ENCODE data around the gene TOR3A. TPM values are rescaled to one million over a fixed set of nuclear protein-coding genes. Genes with fewer than 3 reads are reported as not detected.

Gene TOR3A
- total and polyA plus RNA-seq, 2 of the 13 experiments (the other 11 are each of a cell fraction or from before 2014, with no cell fraction given) = 14.7 to 28.4 TPM

DNA sequence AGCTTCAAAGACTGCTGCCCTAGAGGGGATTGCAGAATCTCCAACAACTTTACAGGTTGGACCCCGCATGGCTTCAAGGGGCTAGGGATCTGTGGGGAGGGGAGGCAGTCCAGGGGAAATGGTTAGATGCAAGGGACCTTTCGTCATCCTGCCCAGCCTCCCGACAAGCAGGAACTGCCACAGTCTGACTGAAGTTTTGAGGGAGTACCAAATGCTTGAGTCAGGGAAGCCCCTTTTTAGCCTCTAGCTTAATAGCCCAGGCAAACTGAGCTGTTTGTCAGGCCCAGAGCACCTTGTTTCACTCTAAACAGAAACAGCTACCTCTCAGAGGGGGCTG is 1.1 kb downstream of the TOR3A start (continued):
- TF ChIP-seq, protein P1, sequence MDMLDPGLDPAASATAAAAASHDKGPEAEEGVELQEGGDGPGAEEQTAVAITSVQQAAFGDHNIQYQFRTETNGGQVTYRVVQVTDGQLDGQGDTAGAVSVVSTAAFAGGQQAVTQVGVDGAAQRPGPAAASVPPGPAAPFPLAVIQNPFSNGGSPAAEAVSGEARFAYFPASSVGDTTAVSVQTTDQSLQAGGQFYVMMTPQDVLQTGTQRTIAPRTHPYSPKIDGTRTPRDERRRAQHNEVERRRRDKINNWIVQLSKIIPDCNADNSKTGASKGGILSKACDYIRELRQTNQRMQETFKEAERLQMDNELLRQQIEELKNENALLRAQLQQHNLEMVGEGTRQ (IDR thresholded peaks at IDR 0.05; ENCODE audit: low read depth, low read length) = no peak; the same call in 1 of the 2 replicates
- TF ChIP-seq, protein P1 (CRISPR knock-in tag; IDR thresholded peaks at IDR 0.05; ENCODE audit: borderline replicate concordance) = peak; percentile 70; the same call in 1 of the 2 replicates
- TF ChIP-seq ZNF546 (CRISPR knock-in tag; conservative IDR thresholded peaks at IDR 0.05) = 0 out of 2 replicates have a peak, but pooled peaks have one; percentile 34

DNA sequence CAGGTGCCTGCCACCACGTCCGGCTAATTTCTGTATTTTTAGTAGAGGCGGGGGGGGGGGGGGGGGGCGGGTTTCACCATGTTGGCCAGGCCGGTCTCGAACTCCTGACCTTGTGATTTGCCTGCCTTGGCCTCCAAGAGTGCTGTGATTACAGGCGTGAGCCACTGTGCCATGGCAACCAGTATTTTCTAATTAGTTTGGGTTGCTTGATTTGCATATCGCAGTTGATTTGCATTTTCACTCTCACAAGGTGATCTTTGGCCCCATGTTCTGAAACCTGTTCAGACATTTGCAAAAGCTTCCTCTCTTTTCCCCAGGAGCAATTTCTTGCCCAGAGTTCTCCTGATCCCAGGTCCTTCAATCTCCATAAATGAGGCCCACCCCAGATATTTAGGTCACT is 1.7 kb downstream of the TOR3A start:
- Histone ChIP-seq H4K20me1 (ENCODE audit: insufficient read depth, low read length) (no peaks in the 10 kb centered on the region), H3K4me1 (ENCODE audit: insufficient read depth, low read length) (peaks cover 39% of the 10 kb centered on the region), H3K9ac (ENCODE audit: insufficient read depth, low read depth, low read length) (peak overlapping the region; percentile 34; the same call in 1 of the 2 replicates), H2AFZ (ENCODE audit: low read length) (no peak overlapping the region), H3K4me3 (replicated peaks in 1 of 3; ENCODE audit: insufficient read depth in 1 of 3, low read depth in 2 of 3, low read length in 3 of 3) (peak overlapping the region in 1 of 3 experiments; percentile 86; a peak in 1 of 6 replicates), H3K27me3 (ENCODE audit: control insufficient read depth in 1 of 2, insufficient read depth in 2 of 2, low read length in 2 of 2) (no peaks in the 10 kb centered on the region), H3K4me2 (ENCODE audit: low read depth, low read length) (peak overlapping the region; percentile 96), H3K9me3 (ENCODE audit: low read length) (no peaks in the 10 kb centered on the region), H3K36me3 (replicated peaks in 1 of 2; ENCODE audit: control insufficient read depth in 1 of 2, insufficient read depth in 2 of 2, low read length in 2 of 2) (peaks cover 1 to 8% of the 10 kb centered on the region in 2 experiments; a peak in 2 of 5 replicates), H3K79me2 (ENCODE audit: insufficient read depth, low read length) (peaks cover 16% of the 10 kb centered on the region), H3K27ac (ENCODE audit: extremely low read length, insufficient read depth, low read length) (no peak overlapping the region)
- no peak for FAIRE-seq
- ChIA-PET POLR2A (interaction anchor here (1.2 to 3.2 kb wide), 2 partner anchors 8 to 282 kb away, joined by 6 to 20 read pairs; partner anchors contain the start of gene AXDND1), CTCF (ENCODE audit: low intra/inter-chr PET ratio, low total read pairs) (no interaction called here)
- in situ Hi-C loops (cut with HindIII; ENCODE audit: extremely low pct_ligation_motif_present, low pct_unique_long_range_greater_than_20kb) (loop anchor here (10.0 kb wide), 1 partner anchor 281 kb away; the partner anchor contains the start of gene AXDND1), intact Hi-C loops (cut with micrococcal nuclease; ENCODE audit: unreplicated experiment) (no loop called here)
- ATAC-seq = no peak
- no peak for DNase-seq (ENCODE audit: low spot score)
- WGBS (ENCODE audit: low lambda C conversion rate) = 89% methylated on average over 7 of the region's 8 CpGs
- TF ChIP-seq CREB1 (IDR thresholded peaks at IDR 0.05) (no peak), CREB1 (CRISPR knock-in tag; IDR thresholded peaks at IDR 0.05) (no peak), BCL6 (CRISPR knock-in tag; IDR thresholded peaks at IDR 0.05) (no peak), CENPT (CRISPR knock-in tag; IDR thresholded peaks at IDR 0.05; ENCODE audit: low read depth) (no peak), PCBP1 (IDR thresholded peaks at IDR 0.05; ENCODE audit: borderline replicate concordance, low read depth, low read length) (no peak), GATAD1 (CRISPR knock-in tag; IDR thresholded peaks at IDR 0.05) (no peak), PPARG (CRISPR knock-in tag; conservative IDR thresholded peaks at IDR 0.05) (no peak), ZFP37 (CRISPR knock-in tag; IDR thresholded peaks at IDR 0.05; ENCODE audit: borderline replicate concordance) (no peak), GZF1 (CRISPR knock-in tag; IDR thresholded peaks at IDR 0.05) (no peak), SAP130 (CRISPR knock-in tag; IDR thresholded peaks at IDR 0.05; ENCODE audit: low read depth) (no peak)
- TF ChIP-seq, protein P2, sequence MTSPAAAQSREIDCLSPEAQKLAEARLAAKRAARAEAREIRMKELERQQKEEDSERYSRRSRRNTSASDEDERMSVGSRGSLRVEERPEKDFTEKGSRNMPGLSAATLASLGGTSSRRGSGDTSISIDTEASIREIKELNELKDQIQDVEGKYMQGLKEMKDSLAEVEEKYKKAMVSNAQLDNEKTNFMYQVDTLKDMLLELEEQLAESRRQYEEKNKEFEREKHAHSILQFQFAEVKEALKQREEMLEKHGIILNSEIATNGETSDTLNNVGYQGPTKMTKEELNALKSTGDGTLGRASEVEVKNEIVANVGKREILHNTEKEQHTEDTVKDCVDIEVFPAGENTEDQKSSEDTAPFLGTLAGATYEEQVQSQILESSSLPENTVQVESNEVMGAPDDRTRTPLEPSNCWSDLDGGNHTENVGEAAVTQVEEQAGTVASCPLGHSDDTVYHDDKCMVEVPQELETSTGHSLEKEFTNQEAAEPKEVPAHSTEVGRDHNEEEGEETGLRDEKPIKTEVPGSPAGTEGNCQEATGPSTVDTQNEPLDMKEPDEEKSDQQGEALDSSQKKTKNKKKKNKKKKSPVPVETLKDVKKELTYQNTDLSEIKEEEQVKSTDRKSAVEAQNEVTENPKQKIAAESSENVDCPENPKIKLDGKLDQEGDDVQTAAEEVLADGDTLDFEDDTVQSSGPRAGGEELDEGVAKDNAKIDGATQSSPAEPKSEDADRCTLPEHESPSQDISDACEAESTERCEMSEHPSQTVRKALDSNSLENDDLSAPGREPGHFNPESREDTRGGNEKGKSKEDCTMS (CRISPR knock-in tag; conservative IDR thresholded peaks at IDR 0.05) = no peak
- BruUV-seq (replicated peaks) = no TSS peak

Data from HepG2 (cell line).